GM12872 (cell line): ENCODE measurements around the gene ELFN1.

Experiments
- CTCF ChIP-seq: IDR thresholded peaks from 3 replicates; pipeline ENCODE4 v1.5.1; 2011; ENCODE audit warnings: low read depth, mild to moderate bottlenecking, low read length, moderate library complexity; ENCODE audit not compliant: insufficient read depth

ELFN1 gene

DNA sequence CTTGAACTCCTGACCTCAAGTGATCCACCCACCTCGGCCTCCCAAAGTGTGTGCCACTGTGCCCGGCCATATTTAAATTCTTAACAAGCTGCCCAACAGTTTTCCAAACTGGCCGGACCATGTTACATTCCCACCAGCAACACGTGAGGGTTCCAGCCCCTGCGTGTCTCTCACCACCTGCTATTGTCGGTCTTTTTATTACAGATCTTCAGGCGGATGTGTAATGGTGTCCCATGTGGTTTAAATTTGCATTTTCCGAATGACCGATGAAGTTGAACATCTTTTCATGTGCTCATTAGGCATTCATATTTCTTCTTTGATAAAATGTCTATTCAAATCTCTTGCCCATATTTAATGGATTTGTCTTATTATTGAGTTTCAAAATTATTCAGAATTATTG is 11.5 kb downstream of the ELFN1 start:
- no peak for TF ChIP-seq CTCF

- TF ChIP-seq CTCF, result no peak
These were observed 15.0 kb downstream of the ELFN1 start for GRCh38 chr7:1685000-1685624.

DNA sequence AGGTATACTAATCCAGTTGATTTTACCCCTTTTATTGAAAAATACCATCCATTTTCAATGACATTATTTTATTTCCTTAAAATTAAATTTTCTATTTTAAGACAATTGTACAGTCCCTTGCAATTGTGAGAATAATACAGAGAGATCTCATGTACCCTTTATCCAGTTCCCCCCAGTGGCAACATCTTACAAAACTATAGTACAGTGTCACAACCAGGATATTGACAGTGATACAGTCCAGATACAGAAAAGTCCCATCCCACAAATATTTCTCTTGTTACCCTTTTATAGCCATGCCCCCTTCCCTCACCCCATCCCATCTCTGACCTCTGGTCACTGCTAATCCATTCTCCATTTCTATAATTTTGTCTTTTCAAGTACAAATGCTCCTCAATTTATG is 18.5 kb downstream of the ELFN1 start:
- no peak for TF ChIP-seq CTCF

GRCh38 chr7:1689311-1689710 is 19.2 kb downstream of the ELFN1 start:
- no peak for TF ChIP-seq CTCF

- TF ChIP-seq CTCF, result no peak
These were observed 20.4 kb downstream of the ELFN1 start for GRCh38 chr7:1690359-1690958.

DNA sequence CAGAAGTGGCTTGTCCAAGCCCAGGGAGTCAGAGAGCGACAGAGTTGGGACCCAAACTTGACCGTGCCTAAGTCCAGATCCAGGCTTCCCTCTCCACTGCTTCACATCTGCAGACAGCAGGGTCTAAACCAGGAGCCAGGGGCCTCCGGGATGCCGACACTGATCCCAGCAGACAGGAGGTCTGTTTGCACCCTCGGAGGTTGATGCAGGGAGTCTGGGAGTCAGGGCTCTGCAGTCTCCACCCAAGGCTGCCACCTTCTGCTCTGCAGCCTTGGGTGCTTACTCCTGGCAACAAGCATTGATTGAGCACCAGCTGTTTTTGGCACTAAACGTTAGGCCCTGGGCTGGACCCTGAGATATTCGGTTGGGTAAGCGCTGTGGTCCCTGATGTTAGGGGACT is 21.0 kb downstream of the ELFN1 start:
- no peak for TF ChIP-seq CTCF

DNA sequence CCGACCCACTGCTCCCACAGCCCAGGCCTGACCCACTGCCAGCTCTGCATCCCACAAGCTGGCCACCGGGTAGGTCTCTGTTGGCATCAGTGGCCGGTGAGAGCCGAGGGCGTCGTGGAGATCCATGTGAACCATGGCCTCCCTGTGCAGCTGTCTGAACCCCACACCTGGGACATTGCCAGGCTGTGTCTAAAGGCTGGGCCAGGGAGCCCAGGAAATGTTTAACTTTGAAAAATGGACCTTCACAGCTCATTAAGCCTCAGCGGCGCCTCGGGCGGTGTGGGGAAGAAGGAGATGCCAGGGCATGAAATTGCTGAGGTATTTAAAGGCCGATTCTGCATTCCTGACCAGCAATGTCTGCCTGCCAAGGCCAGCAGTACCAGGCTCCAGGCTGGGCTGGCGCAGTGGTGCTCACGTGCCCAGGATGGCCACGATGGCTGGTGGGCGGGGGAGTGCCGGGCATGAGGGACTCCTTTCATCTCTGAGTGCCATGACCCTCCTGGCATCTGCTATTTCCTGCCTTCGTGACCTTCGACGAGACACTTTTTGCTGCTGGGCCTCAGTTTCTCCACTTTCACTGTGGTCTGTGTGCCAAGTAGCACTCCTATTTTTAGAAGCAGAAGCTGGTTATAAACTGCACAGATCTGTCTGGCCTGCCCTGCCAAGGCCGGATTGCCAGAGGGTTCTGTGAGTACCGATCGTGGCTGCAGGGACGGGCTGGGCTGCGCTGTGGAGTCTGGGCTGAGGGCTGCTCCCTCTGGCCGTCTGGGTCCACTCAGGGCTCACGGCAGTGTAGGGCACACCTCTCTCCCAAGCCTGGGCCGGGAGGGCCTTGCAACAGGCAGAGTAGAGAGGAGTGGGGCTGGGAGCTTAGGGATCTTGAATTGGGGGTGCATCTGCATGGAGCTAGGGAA is 21.8 kb downstream of the ELFN1 start:
- no peak for TF ChIP-seq CTCF
